Activated CD4-positive, CD25-positive, alpha-beta regulatory T cell (primary cell): ENCODE measurements around the gene NRN1L.

Experiments used
- DNase-seq, 4 experiments: peaks; one replicate each; lab custom pipeline; 2025; lab: John Stamatoyannopoulos, UW

The NRN1L gene

DNA sequence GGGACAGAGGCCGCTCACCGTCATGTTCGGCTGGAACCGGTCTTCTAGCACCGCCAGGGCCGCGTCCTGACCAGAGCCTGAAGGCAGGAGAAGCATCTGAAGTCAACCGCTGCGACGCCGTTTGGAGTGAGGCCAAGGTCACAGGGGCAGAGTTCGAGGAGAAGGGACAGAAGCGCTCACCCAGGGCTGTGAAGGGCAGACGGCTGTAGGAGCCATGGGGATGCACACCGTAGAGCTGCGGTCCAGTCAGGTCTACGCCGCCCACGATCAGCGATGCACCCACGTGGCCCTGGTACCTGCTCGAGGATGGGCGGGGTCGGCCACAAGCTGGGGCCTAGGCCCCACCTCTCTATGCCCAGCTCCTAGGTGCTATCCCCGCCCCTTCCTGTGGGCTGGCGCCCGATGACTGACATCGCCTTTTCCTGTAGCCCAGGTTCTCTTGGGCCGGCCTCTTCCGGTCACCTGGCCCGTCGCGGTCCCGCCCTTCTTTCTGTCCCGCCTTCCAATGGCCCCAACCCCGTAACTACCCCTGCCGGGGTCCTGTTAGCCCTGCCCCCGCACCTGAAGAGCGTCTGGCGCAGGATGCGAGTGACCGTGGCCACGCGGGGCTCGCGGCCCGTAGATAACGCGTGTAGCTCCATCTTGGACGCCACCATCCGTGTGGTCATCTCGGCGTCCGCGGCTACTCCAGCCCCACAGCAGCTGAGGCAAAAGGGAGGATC lies 50.9 kb downstream of the NRN1L start:
- peak; percentile 82 to 93 (median 90) for DNase-seq
